Measurements from ENCODE around the gene ACTR3. TPM values are rescaled to one million over a fixed set of nuclear protein-coding genes. Genes with fewer than 3 reads are reported as not detected.

ACTR3 gene
- total RNA-seq, 1 experiment from 2014 or later: 180 TPM

GRCh38 chr2:114007436-114007835 lies 117.5 kb downstream of the ACTR3 start:
- Histone ChIP-seq H3K9ac (ENCODE audit: extremely low read depth, insufficient read length, low read length) (no peak overlapping the region), H2BK20ac (ENCODE audit: low read depth, low read length, poor library complexity, severe bottlenecking) (no peak overlapping the region), H4K8ac (replicated peaks; ENCODE audit: insufficient read length, low read depth, low read length) (no peak overlapping the region), H3T11ph (ENCODE audit: low read length) (no peak overlapping the region), H4K5ac (ENCODE audit: insufficient read length, low read depth, low read length) (no peak overlapping the region), H2BK5ac (ENCODE audit: insufficient read length, low read length) (no peak overlapping the region), H4K91ac (ENCODE audit: insufficient read length, low read depth, low read length) (no peak overlapping the region), H2BK120ac (ENCODE audit: low read depth, low read length, poor library complexity, severe bottlenecking) (no peak overlapping the region), H2BK15ac (ENCODE audit: low read depth, low read length) (no peak overlapping the region), H3K4ac (ENCODE audit: low read depth, low read length) (no peak overlapping the region), H2AK5ac (ENCODE audit: insufficient read length, low read length) (no peak overlapping the region), H3K18ac (ENCODE audit: insufficient read length, low read depth, low read length) (no peak overlapping the region), H3K4me2 (ENCODE audit: insufficient read depth, insufficient read length, low read length) (no peak overlapping the region), H2BK12ac (ENCODE audit: insufficient read length, low read depth, low read length) (no peak overlapping the region), H3K27me3 (ENCODE audit: insufficient read depth, low read length) (no peaks in the 10 kb centered on the region; the same call in 1 of the 2 replicates), H2AFZ (ENCODE audit: low read length) (no peak overlapping the region), H3K23me2 (ENCODE audit: insufficient read length, low read depth, low read length, poor library complexity, severe bottlenecking) (no peaks in the 10 kb centered on the region), H3K14ac (ENCODE audit: insufficient read depth, low read length) (no peak overlapping the region), H3K27ac (ENCODE audit: insufficient read length, low read depth, low read length) (no peak overlapping the region), H3K56ac (ENCODE audit: insufficient read length, low read depth, low read length) (no peak overlapping the region), H3K23ac (ENCODE audit: insufficient read length, low read depth, low read length) (no peak overlapping the region), H3K79me1 (ENCODE audit: insufficient read depth, low read depth, low read length, poor library complexity, severe bottlenecking) (no peaks in the 10 kb centered on the region), H4K20me1 (ENCODE audit: control insufficient read depth, insufficient read depth, insufficient read length) (no peaks in the 10 kb centered on the region), H3K9me3 (ENCODE audit: control insufficient read depth, low read depth, low read length) (no peaks in the 10 kb centered on the region), H3K79me2 (ENCODE audit: insufficient read depth, low read length) (no peaks in the 10 kb centered on the region), H3K4me1 (ENCODE audit: insufficient read depth, low read length) (no peaks in the 10 kb centered on the region)
- Mint-ChIP-seq H3K4me3 (no peak overlapping the region), H3K36me3 (ENCODE audit: insufficient read depth in 1 of 3, low read depth in 3 of 3) (peaks cover 4 to 9% (median 5%) of the 10 kb centered on the region in 3 experiments; a peak in 6 of 7 replicates), H3K4me1 (peaks cover 0 to 3% of the 10 kb centered on the region in 2 experiments; a peak in 1 of 4 replicates), H3K9me3 (peaks cover 10 to 11% of the 10 kb centered on the region in 2 experiments; a peak in 4 of 5 replicates), H3K27me3 (ENCODE audit: low read depth) (peaks cover 7% of the 10 kb centered on the region), H3K27ac (no peak overlapping the region)
- TF ChIP-seq, protein P1, sequence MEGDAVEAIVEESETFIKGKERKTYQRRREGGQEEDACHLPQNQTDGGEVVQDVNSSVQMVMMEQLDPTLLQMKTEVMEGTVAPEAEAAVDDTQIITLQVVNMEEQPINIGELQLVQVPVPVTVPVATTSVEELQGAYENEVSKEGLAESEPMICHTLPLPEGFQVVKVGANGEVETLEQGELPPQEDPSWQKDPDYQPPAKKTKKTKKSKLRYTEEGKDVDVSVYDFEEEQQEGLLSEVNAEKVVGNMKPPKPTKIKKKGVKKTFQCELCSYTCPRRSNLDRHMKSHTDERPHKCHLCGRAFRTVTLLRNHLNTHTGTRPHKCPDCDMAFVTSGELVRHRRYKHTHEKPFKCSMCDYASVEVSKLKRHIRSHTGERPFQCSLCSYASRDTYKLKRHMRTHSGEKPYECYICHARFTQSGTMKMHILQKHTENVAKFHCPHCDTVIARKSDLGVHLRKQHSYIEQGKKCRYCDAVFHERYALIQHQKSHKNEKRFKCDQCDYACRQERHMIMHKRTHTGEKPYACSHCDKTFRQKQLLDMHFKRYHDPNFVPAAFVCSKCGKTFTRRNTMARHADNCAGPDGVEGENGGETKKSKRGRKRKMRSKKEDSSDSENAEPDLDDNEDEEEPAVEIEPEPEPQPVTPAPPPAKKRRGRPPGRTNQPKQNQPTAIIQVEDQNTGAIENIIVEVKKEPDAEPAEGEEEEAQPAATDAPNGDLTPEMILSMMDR (conservative IDR thresholded peaks at IDR 0.05): no peak
- DNase-seq: no peak
- WGBS (ENCODE audit: extremely low coverage, insufficient read length, low lambda C conversion rate): no CpG with 5 or more reads among the region's 3 CpGs
